ENCODE results near the gene RNH1.

RNH1 gene

DNA sequence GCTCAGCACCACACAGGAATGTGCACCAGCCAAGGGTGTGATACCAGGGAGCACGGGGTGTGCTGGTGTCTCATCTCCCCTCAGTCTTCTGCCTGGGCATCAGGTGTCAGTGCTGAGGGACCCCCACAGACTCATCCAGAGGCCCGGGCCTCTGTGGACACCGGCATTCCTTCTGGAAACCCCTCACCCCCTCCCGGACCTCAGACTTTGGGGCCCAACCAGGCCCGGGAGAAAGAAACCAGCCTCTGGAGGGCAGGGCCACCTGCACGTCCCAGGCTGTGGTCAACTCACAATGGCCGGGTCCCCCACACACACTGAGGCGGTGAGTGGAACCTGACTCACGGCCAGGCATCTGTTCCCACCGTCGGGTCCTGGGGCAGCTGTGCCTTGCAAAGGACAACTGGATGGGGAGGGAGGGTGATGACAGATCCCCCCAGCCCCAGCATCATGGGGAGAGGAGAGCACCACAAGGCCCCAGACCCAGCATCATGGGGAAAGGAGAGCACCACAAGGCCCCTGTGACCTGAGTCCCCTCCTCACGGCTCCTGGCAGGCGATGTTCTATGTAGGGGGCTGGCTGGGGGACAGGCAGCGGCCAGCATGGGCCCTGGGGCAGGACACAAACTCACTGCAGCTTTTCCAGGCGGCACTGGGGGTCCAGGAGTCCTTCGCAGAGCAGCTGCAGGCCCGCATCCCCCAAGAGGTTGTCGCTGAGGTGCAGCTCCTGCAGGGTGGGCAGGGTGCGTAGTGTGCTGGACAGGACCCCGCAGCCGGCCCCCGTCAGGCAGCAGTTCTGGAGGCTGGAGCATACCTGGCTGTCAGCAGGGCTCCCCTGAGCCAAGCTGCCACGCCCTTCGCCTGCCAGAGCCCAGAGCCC, 7.6 kb downstream of the RNH1 start:
- no peak for DNase-seq (ENCODE audit: low read depth in 3 of 3, low spot score in 1 of 3)

DNA sequence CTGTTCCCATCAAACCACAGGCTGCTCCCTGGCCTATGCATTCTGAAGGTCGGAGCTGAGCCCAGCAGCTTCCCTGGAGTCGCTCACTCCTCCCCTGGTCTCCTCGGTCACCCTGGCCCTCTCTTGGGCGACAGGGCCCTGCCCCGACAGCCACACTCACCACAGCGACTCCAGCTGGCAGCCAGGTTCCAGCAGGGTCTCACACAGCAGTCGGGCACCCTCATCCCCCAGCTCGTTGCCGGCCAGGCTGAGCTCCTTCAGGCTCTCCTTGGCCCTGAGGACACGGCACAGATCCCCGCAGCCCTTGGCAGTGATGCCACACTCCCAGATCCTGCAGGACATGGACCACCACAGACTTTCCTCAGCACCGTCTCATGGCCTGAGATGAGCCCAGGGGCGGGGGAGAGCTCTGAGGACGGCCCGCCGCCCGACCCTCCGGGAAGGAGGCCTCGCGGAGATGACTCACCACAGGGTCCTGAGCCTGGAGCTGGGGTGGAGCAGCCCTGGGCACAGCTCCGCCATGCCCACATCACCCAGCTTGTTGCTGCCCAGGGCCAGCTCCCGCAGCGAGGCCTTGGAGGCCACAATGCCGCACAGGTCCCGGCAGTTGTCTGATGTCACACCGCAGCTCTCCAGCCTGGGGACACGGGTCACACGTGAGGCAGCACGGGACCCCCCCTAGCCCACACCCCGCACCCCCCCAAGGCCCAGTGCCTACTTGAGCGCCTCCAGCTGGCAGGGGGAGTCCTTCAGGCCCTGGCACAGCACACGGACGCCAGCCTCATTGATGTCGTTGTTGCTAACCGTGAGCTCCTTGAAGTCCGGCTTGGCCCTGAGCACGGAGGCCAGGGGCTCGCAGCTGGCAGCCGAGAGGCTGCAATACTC, 8.5 kb downstream of the RNH1 start:
- no peak for DNase-seq (ENCODE audit: low read depth in 3 of 3, low spot score in 1 of 3)

DNA sequence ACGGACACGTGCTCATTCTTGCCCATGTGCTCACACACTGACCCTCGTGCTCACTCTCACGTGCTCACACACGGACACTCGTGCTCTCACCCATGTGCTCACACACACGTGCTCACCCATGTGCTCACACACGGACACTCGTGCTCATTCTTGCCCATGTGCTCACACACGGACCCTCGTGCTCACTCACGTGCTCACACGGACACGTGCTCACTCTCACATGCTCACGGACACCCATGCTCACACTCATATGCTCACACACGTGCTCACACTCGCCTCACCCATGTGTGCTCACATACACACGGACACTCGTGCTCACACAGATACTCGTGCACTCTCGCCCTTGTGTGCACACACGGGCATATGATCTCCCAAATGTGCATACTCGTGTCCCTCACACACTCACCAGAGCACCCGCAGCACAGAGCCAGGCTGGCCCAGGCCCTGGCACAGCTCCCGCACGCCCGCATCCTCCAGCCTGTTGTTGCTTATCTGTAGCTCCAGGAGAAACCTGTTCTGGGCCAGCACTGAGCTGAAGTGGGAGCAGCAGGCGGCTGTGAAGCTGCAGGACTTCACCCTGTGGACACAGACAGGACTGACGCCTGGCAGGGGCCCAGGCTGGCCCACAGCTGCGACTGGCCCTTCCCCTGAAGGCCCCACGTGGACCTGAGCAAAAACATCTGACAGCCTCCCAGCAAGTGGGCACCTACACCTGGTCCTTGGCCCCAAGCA, 9.3 kb downstream of the RNH1 start:
- DNase-seq (ENCODE audit: low read depth in 3 of 3, low spot score in 1 of 3): no peak

DNA sequence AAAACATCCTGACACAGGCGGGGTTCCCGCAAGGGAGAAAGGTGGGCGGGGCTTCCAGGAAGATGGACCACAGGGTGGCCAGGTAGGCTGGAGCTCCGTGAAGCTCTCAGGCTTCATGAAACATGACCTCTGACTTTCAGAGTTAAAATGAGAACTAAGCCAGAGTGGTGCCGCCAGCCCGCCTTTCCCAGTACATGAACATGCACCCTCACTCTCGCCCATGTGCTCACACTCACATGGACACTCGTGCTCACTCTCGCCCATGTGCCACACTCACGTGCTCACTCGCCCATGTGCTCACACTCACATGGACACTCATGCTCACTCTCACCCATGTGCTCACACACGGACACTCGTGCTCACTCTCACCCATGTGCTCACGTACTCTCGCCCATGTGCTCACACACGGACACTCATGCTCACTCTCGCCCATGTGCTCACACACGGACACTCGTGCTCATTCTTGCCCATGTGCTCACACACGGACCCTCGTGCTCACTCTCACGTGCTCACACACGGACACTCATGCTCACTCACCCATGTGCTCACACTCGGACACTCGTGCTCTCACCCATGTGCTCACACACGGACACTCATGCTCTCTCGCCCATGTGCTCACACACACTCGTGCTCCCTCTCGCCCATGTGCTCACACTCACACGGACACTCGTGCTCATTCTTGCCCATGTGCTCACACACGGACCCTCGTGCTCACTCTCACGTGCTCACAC, 10.0 kb downstream of the RNH1 start:
- no peak for DNase-seq (ENCODE audit: low read depth in 3 of 3, low spot score in 1 of 3)

DNA sequence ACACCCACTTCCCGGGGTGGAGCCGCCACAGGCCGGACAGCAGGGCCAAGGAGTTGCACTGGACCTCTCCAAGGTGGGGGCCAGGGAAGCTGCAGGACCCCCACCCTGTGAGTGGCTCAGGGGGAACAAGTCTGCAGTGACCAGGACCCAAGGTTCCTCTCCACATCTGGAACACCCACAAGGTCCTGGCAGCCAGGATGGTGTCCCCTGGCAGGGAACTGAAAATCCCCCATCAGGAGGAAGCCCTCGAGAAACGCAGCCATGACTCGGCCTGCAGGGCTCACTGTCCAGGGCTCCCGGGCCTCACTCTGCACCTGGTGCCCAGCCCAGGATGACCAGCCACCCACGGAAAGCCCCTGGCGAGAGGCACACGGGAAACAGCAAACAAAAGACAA, 11.5 kb downstream of the RNH1 start:
- no peak for DNase-seq (ENCODE audit: low read depth in 3 of 3, low spot score in 1 of 3)

DNA sequence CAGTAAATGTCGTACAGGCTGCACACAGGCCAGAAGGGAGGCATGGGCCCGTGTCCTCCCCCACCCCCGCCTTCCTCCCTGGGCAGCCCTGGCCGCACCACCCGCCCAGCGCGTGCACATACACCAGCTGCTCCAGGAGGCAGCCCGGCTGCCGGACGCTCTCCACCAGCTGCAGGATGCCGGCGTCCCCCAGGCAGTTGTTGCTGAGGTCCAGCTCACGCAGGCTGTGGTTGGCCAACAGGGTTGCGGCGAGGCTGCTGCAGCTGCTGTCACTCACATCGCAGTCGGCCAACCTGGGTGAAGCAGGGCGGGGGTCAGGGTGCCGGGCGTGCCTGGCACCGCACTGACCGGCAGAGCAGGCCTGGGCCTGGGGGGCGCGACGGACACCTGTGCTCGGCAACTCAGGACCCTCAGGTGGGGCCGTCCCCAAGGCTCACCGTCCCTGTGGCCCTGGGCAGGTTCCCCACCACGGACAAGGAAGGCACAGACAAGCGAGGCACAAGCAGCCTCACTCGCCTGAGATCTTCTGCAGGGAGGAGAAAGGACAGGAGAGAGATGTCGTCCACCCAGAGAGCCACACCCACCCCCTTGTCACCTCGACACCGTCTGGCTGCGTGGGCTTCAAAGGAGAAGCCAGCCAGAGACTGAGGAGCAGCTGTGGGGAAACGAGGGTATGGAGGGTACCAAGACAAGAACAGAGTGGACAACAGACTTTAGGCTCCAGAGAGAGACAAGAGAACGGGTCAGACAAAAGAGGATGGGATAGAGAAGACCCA, 12.1 kb downstream of the RNH1 start:
- no peak for DNase-seq (ENCODE audit: low read depth in 3 of 3, low spot score in 1 of 3)

DNA sequence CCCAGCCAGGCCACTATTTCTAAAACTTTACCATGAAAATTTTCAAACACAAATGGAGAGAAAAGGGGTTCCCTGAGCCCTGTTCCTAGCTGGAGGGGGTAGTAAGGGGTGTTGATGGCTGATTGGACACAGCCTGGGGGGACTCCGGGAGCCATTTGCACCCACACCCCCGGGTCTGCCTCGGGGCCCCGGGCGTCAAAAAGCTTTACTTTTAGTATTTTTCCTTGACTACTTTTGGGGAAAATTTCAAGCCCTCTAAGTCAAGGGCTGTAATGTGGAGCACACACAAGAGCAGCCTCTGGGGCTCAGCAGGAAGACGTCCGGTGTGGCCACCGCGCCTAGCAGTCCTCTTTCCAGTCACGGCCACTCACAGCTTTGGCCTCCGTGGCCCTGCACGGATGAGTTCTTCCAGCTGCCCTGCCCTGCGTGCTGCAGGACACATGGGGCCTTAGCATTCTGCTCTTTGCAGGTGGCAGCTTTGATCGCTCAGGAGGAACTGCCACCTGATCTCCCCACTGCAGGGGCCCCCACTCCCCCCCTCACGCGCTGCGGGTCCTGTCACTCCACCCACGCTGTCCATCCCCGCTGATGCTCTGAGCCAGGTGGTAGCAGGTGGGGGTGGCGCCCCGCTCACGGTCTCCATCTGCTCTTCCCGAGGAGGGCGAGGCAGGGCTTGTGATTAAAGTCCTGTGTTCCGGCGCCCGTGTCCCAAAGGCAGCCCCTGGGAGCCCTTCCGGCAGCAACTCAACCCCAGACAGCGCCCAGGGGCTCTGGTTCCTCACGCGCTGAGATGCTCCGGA, 14.4 kb downstream of the RNH1 start:
- DNase-seq (ENCODE audit: low read depth in 3 of 3, low spot score in 1 of 3): no peak

DNA sequence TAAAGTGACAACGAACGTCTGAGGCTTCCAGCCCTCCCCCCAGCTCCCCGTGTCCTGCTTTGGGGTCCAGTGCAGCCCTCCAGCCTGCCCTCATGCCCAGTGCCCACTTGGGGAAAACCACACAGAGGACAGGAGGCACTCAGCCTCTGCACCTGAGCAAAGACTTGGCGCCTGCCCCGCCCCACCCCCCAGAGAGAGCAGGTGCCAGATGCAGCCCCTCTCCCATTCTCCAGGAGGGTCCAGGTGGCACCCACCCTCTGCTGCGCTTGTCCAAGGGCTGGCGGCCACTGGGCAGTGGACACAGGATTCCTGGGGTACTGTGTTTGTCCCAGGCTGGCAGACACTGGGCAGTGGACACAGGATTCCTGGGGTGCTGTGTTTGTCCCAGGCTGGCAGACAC, 15.7 kb downstream of the RNH1 start:
- no peak for DNase-seq (ENCODE audit: low read depth in 3 of 3, low spot score in 1 of 3)

DNA sequence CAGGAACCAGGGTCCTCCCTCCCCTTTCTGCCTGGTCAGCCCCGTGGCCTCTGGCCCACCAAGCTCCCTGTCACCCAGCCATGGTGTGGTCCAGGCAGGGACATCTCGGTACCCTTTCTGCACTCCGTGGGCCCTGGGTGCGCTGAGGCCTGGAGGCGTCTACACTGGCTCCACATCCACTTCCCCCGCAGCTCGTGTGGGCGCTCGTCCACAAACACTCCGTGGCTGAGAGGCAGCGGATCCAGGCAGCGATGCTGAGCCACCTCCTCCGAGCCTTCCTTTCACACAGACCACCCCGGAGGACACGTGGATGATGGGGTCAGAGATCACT, 16.1 kb downstream of the RNH1 start:
- DNase-seq (ENCODE audit: low read depth in 3 of 3, low spot score in 1 of 3): no peak

DNA sequence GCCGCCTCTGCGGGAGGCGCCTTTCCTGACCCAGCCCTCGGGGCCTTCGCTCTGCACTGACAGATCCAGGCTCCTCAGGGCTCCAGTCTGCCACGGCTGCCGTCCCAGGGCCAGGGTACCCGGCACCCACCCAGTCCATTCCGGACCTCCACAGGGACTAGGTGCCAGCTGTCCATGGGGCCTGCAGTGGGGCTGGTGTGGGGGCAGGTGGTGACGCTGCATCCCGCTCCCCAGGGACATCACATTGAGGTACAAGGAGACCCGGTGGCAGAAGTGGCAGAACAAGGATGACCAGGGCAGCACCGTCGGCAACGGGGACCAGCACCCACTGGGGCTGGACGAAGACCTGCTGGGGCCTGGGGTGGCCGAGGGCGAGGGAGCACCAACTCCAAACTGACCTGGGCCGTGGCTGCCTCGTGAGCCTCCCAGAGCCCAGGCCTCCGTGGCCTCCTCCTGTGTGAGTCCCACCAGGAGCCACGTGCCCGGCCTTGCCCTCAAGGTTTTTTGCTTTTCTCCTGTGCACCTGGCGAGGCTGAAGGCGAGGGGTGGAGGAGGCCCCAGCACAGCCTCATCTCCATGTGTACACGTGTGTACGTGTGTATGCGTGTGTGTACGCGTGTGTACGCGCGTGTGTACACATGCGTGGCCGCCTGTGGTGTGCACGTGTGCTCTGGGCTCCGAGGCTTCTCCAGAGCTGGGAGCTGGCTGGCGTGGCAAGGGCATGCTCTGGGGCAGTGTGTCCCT, 16.7 kb downstream of the RNH1 start:
- no peak for DNase-seq (ENCODE audit: low read depth in 3 of 3, low spot score in 1 of 3)

DNA sequence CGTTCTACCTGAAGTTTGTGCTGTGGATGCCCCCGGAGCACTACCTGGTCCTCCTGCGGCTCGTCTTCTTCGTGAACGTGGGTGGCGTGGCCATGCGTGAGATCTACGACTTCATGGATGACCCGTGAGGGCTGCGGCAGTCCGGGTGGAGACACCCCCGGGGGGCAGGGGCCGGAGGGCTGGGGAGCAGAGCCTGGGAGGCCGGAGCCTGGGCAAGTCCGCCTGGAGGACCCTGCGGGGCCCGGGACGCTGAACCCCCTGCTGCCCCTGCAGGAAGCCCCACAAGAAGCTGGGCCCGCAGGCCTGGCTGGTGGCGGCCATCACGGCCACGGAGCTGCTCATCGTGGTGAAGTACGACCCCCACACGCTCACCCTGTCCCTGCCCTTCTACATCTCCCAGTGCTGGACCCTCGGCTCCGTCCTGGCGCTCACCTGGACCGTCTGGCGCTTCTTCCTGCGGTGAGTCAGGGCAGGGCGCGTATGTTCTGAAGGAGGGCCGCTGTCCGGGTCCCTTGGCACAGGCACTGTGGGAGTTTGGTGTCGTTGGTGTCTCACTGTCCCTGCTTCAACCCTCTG, 17.3 kb downstream of the RNH1 start:
- no peak for DNase-seq (ENCODE audit: low read depth in 3 of 3, low spot score in 1 of 3)

DNA sequence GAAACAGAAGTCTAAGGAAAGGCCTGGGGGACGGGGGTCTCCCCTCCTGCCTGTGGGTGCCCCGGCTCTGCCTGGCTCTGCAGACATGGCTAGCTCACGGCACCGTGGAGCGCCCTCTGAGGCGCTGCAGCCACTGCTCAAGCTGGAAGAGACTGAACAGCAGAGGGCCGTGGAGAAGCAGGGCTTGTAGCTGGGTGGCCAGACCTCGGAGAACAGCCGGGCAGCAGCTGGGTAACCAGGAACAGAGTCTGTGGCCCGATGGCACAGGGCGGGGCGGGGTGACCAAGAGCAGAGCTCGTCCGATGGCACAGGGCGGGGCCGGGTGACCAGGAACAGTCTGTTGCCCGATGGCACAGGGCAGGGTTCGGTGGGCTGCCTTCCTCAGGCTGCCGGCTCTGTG, 18.1 kb downstream of the RNH1 start:
- DNase-seq (ENCODE audit: low read depth in 3 of 3, low spot score in 1 of 3): no peak

DNA sequence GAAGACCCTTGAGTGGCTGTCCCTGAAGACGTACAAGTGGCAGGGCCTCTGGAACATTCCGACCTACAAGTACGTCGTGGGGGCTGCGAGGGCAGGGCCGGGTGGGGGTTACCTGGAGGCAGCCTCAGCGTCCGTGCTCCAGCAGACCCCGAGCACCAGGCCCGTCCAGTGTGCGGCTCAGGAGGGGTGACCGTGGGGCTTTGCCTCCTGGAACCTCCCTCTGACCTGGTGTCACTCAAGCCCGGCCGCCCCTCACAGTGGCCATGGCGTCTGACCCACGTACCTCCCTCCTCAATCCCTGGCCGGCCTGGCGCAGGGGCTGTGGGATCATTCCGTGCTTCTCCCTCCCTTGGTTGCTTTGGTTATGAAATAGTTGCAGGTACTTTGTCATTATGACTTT, 18.5 kb downstream of the RNH1 start:
- no peak for DNase-seq (ENCODE audit: low read depth in 3 of 3, low spot score in 1 of 3)

DNA sequence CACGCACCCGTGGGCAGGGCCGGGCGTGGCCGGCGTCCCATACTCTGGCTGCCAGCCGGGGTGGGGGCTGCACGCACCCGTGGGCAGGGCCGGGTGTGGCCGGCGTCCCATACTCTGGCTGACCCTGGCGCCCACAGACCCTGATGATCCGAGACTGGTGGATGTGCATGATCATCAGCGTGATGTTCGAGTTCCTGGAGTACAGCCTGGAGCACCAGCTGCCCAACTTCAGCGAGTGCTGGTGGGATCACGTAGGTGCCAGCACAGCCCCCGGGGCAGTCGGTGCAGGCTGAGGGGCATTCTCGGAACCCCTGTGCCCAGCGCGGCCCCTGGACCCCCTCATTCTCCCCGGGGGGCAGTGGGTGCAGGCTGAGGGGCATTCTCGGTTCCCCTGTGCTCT, 19.0 kb downstream of the RNH1 start:
- no peak for DNase-seq (ENCODE audit: low read depth in 3 of 3, low spot score in 1 of 3)

DNA sequence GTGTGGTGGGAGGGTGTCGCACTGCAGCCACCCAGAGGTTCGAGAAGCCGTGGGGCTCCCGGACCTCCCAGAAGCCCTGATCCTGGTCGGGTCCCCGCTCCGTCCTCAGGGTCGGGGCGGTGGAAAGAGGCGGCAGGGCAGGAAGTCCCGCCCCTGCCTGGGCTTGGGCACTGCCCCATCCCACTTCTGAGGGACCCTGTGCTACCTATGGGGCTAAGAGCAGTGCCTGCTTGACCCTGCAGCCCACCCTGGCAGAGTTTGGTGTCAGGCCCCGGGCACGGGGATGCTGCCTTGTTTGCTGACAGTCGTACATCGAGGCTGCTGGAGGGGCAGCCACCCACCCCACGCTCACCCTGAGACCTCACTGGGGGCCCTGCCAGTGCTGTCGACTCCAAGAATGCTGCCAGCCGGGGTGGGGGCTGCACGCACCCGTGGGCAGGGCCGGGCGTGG, 19.4 kb downstream of the RNH1 start:
- DNase-seq (ENCODE audit: low read depth in 3 of 3, low spot score in 1 of 3): no peak

DNA sequence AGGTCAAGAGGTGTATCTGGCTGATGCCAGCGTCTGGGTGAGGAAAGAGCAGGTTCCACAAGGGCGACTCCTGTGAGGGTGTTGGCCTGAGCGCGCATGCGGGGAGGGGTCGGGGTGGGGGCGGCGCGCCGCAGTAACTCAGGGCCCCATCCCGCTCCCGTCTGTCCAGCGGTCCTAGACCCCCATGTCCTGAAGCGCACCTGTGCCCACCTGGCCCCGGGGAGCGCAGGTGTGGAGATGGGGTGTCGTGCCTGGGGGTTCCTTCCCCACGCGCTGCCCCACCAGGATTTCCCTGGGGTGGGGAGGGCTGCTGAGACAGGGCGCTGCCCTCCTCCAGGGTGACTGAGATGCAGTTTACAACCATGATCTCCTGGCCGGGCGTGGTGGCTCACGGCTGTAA, 20.9 kb downstream of the RNH1 start:
- DNase-seq (ENCODE audit: low read depth in 3 of 3, low spot score in 1 of 3): no peak

DNA sequence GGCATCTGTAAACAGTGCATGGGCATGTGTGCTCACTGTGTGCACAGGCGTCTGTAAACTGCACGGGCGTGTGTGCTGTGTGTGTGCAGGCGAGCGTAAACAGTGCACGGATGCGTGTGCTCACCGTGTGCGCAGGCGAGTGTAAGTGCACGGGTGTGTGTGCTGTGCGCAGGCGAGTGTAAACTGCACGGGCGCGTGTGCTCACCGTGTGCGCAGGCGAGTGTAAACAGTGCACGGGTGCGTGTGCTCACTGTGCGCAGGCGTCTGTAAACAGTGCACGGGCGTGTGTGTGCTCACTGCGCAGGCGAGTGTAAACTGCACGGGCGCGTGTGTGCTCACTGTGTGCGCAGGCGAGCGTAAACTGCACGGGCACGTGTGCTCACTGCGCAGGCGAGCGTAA, 22.4 kb downstream of the RNH1 start:
- DNase-seq (ENCODE audit: low read depth in 3 of 3, low spot score in 1 of 3): no peak

DNA sequence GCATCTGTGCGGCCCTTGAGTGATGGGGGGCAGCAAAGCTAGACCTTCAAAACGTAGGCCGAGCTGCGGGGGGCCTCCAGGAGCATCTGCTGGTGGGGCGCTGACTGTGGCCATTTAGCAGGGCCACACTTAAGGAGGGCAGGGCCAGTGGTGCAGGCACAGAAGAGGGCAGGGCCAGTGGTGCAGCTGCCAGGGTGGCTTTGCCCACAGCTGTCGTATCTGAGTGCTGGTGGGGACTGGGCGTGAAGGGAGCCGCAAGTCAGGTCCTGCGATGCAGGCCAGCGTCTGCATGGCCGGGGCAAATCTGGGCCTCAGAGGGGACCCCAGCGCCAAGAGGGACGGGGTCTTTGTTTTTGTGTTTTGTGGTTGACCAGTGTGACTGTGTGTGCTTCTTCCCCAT, 27.7 kb downstream of the RNH1 start:
- DNase-seq (ENCODE audit: low read depth in 3 of 3, low spot score in 1 of 3): no peak

All from stimulated activated CD4-positive, alpha-beta T cell treated with anti-CD3 and anti-CD28 coated beads, TNF-alpha, amount 100 ng/mL, for 1 hour (primary cell).